Activated naive CD8-positive, alpha-beta T cell treated with anti-CD3 and anti-CD28 coated beads, Interleukin-2, amount 10 ng/mL, durations not matched to agents 7 days and 5 days (primary cell): ENCODE data around the gene C16orf96. TPM values are rescaled to one million over a fixed set of nuclear protein-coding genes. Genes with fewer than 3 reads are reported as not detected.

Experiments
- ATAC-seq: fragments of 150-1000 bp; cut with Tn5 transposase; one replicate; pipeline ENCODE4 v1.10.0; 2021; ENCODE audit warnings: low read depth, moderate library complexity
- POLR2A ChIA-PET: fragments of 350-600 bp; sonication (Branson Sonifier 250); formaldehyde crosslinking; loops from one replicate; lab custom pipeline; 2021; ENCODE audit warnings: antibody characterized with exemption; lab: Charles Lee
- DNase-seq: peaks from one replicate; pipeline ENCODE4 v3.0.0; 2021
- H3K27ac Mint-ChIP-seq: one replicate; pipeline ENCODE4 v1.8.0; 2022; ENCODE audit warnings: mild to moderate bottlenecking, mixed read lengths
- H3K27me3 Mint-ChIP-seq: one replicate; pipeline ENCODE4 v1.8.0; 2022; ENCODE audit warnings: mild to moderate bottlenecking, moderate library complexity, mixed read lengths
- H3K36me3 Mint-ChIP-seq: one replicate; pipeline ENCODE4 v1.8.0; 2021; ENCODE audit warnings: mild to moderate bottlenecking, mixed read lengths
- H3K4me1 Mint-ChIP-seq: one replicate; pipeline ENCODE4 v1.8.0; 2021; ENCODE audit warnings: mixed read lengths
- H3K4me3 Mint-ChIP-seq: one replicate; pipeline ENCODE4 v1.8.0; 2022; ENCODE audit warnings: mild to moderate bottlenecking, moderate library complexity, mixed read lengths
- H3K9me3 Mint-ChIP-seq: one replicate; pipeline ENCODE4 v1.8.0; 2021; ENCODE audit warnings: mixed read lengths
- total RNA-seq, 2 experiments: library from RNA; stranded (reverse); gene quantifications; one replicate each; pipeline ENCODE4 v1.2.3, GENCODE V29; 2021

The C16orf96 gene
- total RNA-seq, 2 experiments from 2014 or later = 0.08 to 0.17 TPM

GRCh38 chr16:4601036-4601863 lies 45.1 kb downstream of the C16orf96 start:
- H3K4me3 Mint-ChIP-seq = no peak overlapping the region
- POLR2A ChIA-PET = interaction anchor here (0.8 kb wide), 1 partner anchor 15 kb away, joined by 3 read pairs; no protein-coding TSS in a partner anchor
- peaks cover 8% of the 10 kb centered on the region for H3K27me3 Mint-ChIP-seq
- no peaks in the 10 kb centered on the region for H3K9me3 Mint-ChIP-seq
- no peaks in the 10 kb centered on the region for H3K4me1 Mint-ChIP-seq
- no peaks in the 10 kb centered on the region for H3K36me3 Mint-ChIP-seq
- ATAC-seq = no peak
- DNase-seq = no peak
- H3K27ac Mint-ChIP-seq = no peak overlapping the region

DNA sequence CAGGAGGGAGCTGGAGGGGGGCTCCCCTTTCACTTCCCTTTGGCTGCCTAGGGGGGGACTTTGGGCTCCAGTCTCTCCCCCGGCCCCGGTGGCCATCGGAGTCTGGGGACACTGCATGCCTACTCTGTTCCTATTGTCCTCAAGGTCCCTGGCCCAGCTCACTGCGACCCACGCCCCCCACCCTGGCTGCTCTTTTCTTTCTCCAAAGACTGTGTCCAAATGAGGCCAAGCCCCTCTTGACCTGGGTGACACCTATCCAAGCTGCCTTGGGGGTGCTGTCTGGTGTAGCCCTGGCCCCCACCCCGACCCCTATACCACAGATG lies 45.7 kb downstream of the C16orf96 start:
- Mint-ChIP-seq H3K4me1 (no peaks in the 10 kb centered on the region), H3K27ac (no peak overlapping the region), H3K4me3 (no peak overlapping the region), H3K36me3 (no peaks in the 10 kb centered on the region), H3K27me3 (peaks cover 8% of the 10 kb centered on the region), H3K9me3 (no peaks in the 10 kb centered on the region)
- ATAC-seq = no peak
- POLR2A ChIA-PET = interaction anchor here (0.8 kb wide), 1 partner anchor 14 kb away, joined by 3 read pairs; no protein-coding TSS in a partner anchor
- no peak for DNase-seq

DNA sequence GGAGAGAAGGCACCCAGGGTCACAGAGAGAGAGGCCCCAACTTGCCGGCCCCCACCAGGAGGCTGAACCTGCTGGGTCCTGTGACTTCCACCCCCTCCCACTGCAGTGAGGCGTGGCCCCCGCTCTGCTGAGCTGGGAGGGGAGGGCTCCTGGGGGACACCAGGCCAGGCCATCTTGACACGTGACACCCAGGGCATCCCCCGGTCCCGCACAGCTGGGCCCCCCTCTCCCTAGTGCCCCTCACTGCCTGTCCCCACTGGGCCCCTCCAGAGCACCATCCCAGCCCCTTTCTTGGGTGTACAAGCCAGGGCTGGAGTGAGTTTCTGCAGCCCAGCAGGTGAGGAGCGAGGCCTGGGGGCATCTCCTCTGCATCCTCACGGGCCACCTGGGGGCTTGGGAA lies 46.2 kb downstream of the C16orf96 start:
- Mint-ChIP-seq H3K27ac (no peak overlapping the region), H3K27me3 (peaks cover 8% of the 10 kb centered on the region), H3K4me1 (no peaks in the 10 kb centered on the region), H3K36me3 (no peaks in the 10 kb centered on the region), H3K4me3 (no peak overlapping the region), H3K9me3 (no peaks in the 10 kb centered on the region)
- ATAC-seq (no peak), DNase-seq (no peak)
- POLR2A ChIA-PET = interaction anchor here (0.8 kb wide), 1 partner anchor 14 kb away, joined by 3 read pairs; no protein-coding TSS in a partner anchor

DNA sequence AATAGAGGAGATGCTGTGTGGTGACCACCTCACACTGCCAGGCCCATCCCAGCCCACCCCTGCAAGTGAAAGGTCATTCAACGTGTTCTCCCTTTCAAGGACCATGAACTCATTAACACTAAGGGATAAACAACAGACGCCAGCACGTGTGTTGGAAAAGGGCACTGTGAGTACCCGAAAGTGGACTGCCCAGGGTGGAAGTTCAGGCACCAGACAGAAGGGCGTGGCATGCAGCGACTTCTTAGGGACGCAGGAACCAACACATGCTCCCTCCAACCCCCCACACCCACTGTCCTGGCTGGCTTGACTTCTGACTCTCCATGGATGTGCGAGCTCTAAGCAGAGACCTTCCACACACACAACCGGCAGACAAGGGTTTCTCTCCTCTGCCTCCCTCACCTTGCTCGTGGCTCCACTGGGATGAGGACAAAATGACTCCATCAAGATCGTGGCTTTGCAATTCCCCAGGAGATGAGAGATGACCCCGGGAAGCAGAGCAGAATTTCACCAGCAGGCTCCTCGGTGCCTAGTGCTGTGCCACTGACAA lies 47.6 kb downstream of the C16orf96 start:
- peaks cover under 1% of the 10 kb centered on the region for H3K27me3 Mint-ChIP-seq
- no peaks in the 10 kb centered on the region for H3K9me3 Mint-ChIP-seq
- H3K36me3 Mint-ChIP-seq = no peaks in the 10 kb centered on the region
- POLR2A ChIA-PET = no interaction called here
- no peak for ATAC-seq
- DNase-seq = no peak
- no peak overlapping the region for H3K27ac Mint-ChIP-seq
- H3K4me1 Mint-ChIP-seq = no peaks in the 10 kb centered on the region
- no peak overlapping the region for H3K4me3 Mint-ChIP-seq

DNA sequence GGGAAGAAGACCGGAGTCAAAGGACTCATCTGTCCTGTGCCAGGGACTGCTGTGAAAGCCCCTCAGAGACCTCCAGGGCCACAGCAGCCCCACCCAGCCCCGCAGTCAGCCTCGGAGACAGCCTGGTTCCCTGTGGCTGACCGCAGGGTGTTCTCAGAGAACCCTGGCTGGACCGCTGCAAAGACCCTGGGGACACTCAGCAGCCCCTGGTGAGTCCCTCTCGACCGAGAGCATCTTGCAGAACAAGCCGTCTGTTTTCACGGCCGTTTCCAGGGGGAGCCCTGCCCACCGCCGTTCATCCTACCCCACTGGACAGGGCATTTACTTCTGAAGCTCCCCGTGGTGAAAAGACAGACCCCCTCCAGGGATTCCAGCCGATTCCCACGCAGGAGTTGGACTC lies 48.3 kb downstream of the C16orf96 start:
- Mint-ChIP-seq H3K9me3 (no peaks in the 10 kb centered on the region), H3K36me3 (no peaks in the 10 kb centered on the region), H3K4me3 (no peak overlapping the region), H3K27me3 (no peaks in the 10 kb centered on the region), H3K27ac (no peak overlapping the region), H3K4me1 (no peaks in the 10 kb centered on the region)
- no peak for DNase-seq
- POLR2A ChIA-PET = no interaction called here
- ATAC-seq = no peak

- no peaks in the 10 kb centered on the region for H3K27me3 Mint-ChIP-seq
- H3K4me1 Mint-ChIP-seq = no peaks in the 10 kb centered on the region
- DNase-seq (no peak), ATAC-seq (no peak)
- H3K36me3 Mint-ChIP-seq = no peaks in the 10 kb centered on the region
- no peaks in the 10 kb centered on the region for H3K9me3 Mint-ChIP-seq
- POLR2A ChIA-PET = interaction anchor here (0.7 kb wide), 1 partner anchor 15 kb away, joined by 3 read pairs; no protein-coding TSS in a partner anchor
- H3K27ac Mint-ChIP-seq = no peak overlapping the region
- no peak overlapping the region for H3K4me3 Mint-ChIP-seq
Measured at GRCh38 chr16:4606354-4606753, 50.2 kb downstream of the C16orf96 start.

GRCh38 chr16:4607841-4608703 lies 51.9 kb downstream of the C16orf96 start:
- Mint-ChIP-seq H3K9me3 (no peaks in the 10 kb centered on the region), H3K4me1 (peaks cover under 1% of the 10 kb centered on the region), H3K4me3 (no peak overlapping the region), H3K27me3 (no peaks in the 10 kb centered on the region), H3K36me3 (no peaks in the 10 kb centered on the region), H3K27ac (no peak overlapping the region)
- DNase-seq (no peak), ATAC-seq (no peak)
- POLR2A ChIA-PET = no interaction called here

- DNase-seq = no peak
- Mint-ChIP-seq H3K9me3 (no peaks in the 10 kb centered on the region), H3K4me1 (peaks cover 2% of the 10 kb centered on the region), H3K27ac (no peak overlapping the region), H3K27me3 (no peaks in the 10 kb centered on the region), H3K36me3 (no peaks in the 10 kb centered on the region), H3K4me3 (no peak overlapping the region)
- POLR2A ChIA-PET = no interaction called here
- ATAC-seq = no peak
Measured at GRCh38 chr16:4608704-4608980, 52.5 kb downstream of the C16orf96 start.

DNA sequence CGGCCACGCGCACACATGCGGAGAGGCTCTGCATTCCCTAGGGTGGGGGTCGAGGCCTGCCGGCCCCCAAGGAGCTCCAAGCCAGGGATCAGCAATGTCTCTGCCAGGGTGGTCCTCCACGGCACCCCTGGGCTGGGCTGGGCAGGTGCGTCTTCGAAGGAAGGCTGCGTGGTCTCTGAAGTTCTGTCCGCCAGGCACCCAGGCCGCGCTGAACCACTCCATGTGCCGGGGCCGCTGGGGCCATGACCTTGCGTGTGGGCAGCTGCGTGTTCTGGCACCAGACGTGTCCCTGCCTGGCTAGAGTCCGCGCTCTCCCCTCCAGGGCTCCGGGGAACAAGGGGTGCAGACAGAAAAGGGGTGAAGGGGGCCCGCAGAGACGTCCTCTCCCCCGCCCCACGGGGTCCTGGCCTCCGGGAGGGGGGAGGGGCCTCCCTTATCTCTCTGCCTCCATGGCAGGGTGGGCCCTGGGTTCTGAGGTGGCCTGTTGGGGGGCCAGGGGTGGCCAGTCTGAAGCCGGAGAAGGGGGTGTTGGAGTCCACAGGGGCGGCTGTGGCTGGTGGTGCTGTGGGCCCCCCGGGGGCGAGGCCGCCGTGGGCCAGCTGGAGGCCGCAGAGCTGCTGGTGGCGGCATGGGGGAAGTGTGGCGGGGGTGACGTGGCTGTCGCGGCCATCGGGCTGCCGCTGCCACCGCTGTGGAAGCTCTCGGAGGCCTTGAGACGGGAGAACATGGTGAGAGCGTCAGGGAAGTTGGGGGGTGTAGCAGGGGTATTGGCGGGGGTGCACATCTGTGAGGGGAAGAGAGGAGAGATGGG lies 53.3 kb downstream of the C16orf96 start:
- peaks cover 2% of the 10 kb centered on the region for H3K4me1 Mint-ChIP-seq
- H3K36me3 Mint-ChIP-seq = no peaks in the 10 kb centered on the region
- ATAC-seq = no peak
- H3K27ac Mint-ChIP-seq = no peak overlapping the region
- POLR2A ChIA-PET = no interaction called here
- no peak overlapping the region for H3K4me3 Mint-ChIP-seq
- no peaks in the 10 kb centered on the region for H3K27me3 Mint-ChIP-seq
- no peak for DNase-seq
- H3K9me3 Mint-ChIP-seq = no peaks in the 10 kb centered on the region

GRCh38 chr16:4610011-4611005 lies 54.2 kb downstream of the C16orf96 start:
- no peak for DNase-seq
- Mint-ChIP-seq H3K4me1 (peaks cover 3% of the 10 kb centered on the region), H3K27ac (no peak overlapping the region)

GRCh38 chr16:4611337-4612021 lies 55.3 kb downstream of the C16orf96 start:
- POLR2A ChIA-PET = interaction anchor here (0.7 kb wide), 1 partner anchor 36 kb away, joined by 3 read pairs; no protein-coding TSS in a partner anchor
- Mint-ChIP-seq H3K4me1 (peaks cover 10% of the 10 kb centered on the region), H3K36me3 (no peaks in the 10 kb centered on the region), H3K27ac (no peak overlapping the region), H3K4me3 (no peak overlapping the region), H3K27me3 (no peaks in the 10 kb centered on the region), H3K9me3 (no peaks in the 10 kb centered on the region)
- no peak for ATAC-seq
- DNase-seq = no peak

More at GRCh38 chr16:4610011-4611005, 54.2 kb downstream of the C16orf96 start:
- H3K9me3 Mint-ChIP-seq = no peaks in the 10 kb centered on the region
- H3K4me3 Mint-ChIP-seq = no peak overlapping the region
- H3K27me3 Mint-ChIP-seq = no peaks in the 10 kb centered on the region
- POLR2A ChIA-PET = no interaction called here
- no peak for ATAC-seq
- H3K36me3 Mint-ChIP-seq = no peaks in the 10 kb centered on the region
